HepG2 (cell line): ENCODE measurements around the gene LRRC8E. TPM values are rescaled to one million over a fixed set of nuclear protein-coding genes. Genes with fewer than 3 reads are reported as not detected.

Experiments used
- ATF1 ChIP-seq: IDR thresholded peaks from 2 replicates; pipeline ENCODE4 v1.6.1; 2016; ENCODE audit warnings: mild to moderate bottlenecking, control low read depth
- FOXP4 ChIP-seq: sonication (generic); formaldehyde crosslinking; IDR thresholded peaks from 2 replicates; pipeline ENCODE4 v1.4.0; 2020; ENCODE audit warnings: missing genetic modification reagents
- KLF12 ChIP-seq: sonication (generic); formaldehyde crosslinking; IDR thresholded peaks from 2 replicates; pipeline ENCODE4 v1.4.0; 2020; ENCODE audit warnings: missing genetic modification reagents, borderline replicate concordance
- KLF16 ChIP-seq, 2 experiments: sonication (generic) in 1 of 2; formaldehyde crosslinking in 1 of 2; IDR thresholded peaks; 2 replicates each; pipeline versions ENCODE4 v1.6.1 to v1.8.0; 2016 to 2023; ENCODE audit warnings: missing genetic modification reagents in 2 of 2, missing compliant biosample characterization in 1 of 2
- MEIS1 ChIP-seq: sonication (generic); formaldehyde crosslinking; IDR thresholded peaks from 2 replicates; pipeline ENCODE4 v1.9.0; 2021; ENCODE audit warnings: mild to moderate bottlenecking, missing genetic modification reagents, moderate library complexity, borderline replicate concordance
- NCOA1 ChIP-seq: sonication (generic); formaldehyde crosslinking; IDR thresholded peaks from 2 replicates; pipeline ENCODE4 v1.9.0; 2021; ENCODE audit warnings: missing genetic modification reagents
- SNAPC5 ChIP-seq: sonication (generic); formaldehyde crosslinking; IDR thresholded peaks from 2 replicates; pipeline ENCODE4 v1.8.1; 2023; ENCODE audit warnings: mild to moderate bottlenecking, missing genetic modification reagents, borderline replicate concordance
- TFDP1 ChIP-seq: IDR thresholded peaks from 2 replicates; pipeline ENCODE4 v1.6.1; 2016; ENCODE audit warnings: missing compliant biosample characterization, missing genetic modification reagents, borderline replicate concordance
- ZBTB49 ChIP-seq: sonication (generic); formaldehyde crosslinking; IDR thresholded peaks from 2 replicates; pipeline ENCODE4 v1.4.0; 2020; ENCODE audit warnings: missing genetic modification reagents, borderline replicate concordance
- ZNF180 ChIP-seq: sonication (generic); formaldehyde crosslinking; IDR thresholded peaks from 2 replicates; pipeline ENCODE4 v1.4.0; 2020; ENCODE audit warnings: low read depth, missing genetic modification reagents, borderline replicate concordance
- ZNF382 ChIP-seq: sonication (generic); formaldehyde crosslinking; IDR thresholded peaks from 2 replicates; pipeline ENCODE4 v1.5.0; 2020; ENCODE audit warnings: missing genetic modification reagents, mild to moderate bottlenecking, borderline replicate concordance
- ZNF543 ChIP-seq: sonication (generic); formaldehyde crosslinking; IDR thresholded peaks from 2 replicates; pipeline ENCODE4 v1.4.0; 2020; ENCODE audit warnings: mild to moderate bottlenecking, missing genetic modification reagents
- ZNF646 ChIP-seq: sonication (generic); formaldehyde crosslinking; IDR thresholded peaks from 2 replicates; pipeline ENCODE4 v1.9.0; 2021; ENCODE audit warnings: mild to moderate bottlenecking, missing genetic modification reagents
- ZNF766 ChIP-seq: sonication (generic); formaldehyde crosslinking; IDR thresholded peaks from 2 replicates; pipeline ENCODE4 v1.5.0; 2020; ENCODE audit warnings: missing genetic modification reagents, borderline replicate concordance
- ZNF790 ChIP-seq: sonication (generic); formaldehyde crosslinking; IDR thresholded peaks from 2 replicates; pipeline ENCODE4 v1.8.0; 2022; ENCODE audit warnings: missing genetic modification reagents, mild to moderate bottlenecking, borderline replicate concordance
- polyA plus RNA-seq, 8 experiments: library from polyadenylated mRNA; depleted of rRNA in 3 of 8; stranded (reverse) in 7 of 8; unstranded in 1 of 8; fragments of >200 nt; fragmentation: Illumina TruSeq in 4 of 8; extraction: Trizol in 4 of 8; gene quantifications; 2 replicates each; pipeline versions ENCODE4 v1.2.1 to v1.2.3, GENCODE V29; 2011 to 2016; ENCODE audit warnings: low read depth in 4 of 8, missing spikeins in 1 of 8, mixed read lengths in 1 of 8; ENCODE audit not compliant: insufficient read depth in 1 of 8
- total RNA-seq, 5 experiments: library from RNA; depleted of rRNA; stranded (reverse); fragments of >200 nt; fragmentation: Illumina TruSeq; extraction: Trizol; gene quantifications; 2 replicates each; pipeline ENCODE4 v1.2.3, GENCODE V29; 2016; ENCODE audit warnings: low read depth in 1 of 5

Gene LRRC8E
- total and polyA plus RNA-seq, 2 of the 13 experiments (the other 11 are each of a cell fraction or from before 2014, with no cell fraction given) = 8.0 to 10.3 TPM

- TF ChIP-seq ZNF766 (CRISPR knock-in tag) = 0 out of 2 replicates have a peak, but pooled peaks have one; percentile 43
- no peak; the same call in 1 of the 2 replicates for TF ChIP-seq MEIS1 (CRISPR knock-in tag)
- no peak for TF ChIP-seq ZNF790
- TF ChIP-seq SNAPC5 (CRISPR knock-in tag) = no peak
- TF ChIP-seq ZNF382 (CRISPR knock-in tag) = no peak
- no peak for TF ChIP-seq KLF12 (CRISPR knock-in tag)
- TF ChIP-seq ATF1 (CRISPR knock-in tag) = no peak
- TF ChIP-seq ZNF543 (CRISPR knock-in tag) = no peak
- TF ChIP-seq KLF16 (CRISPR knock-in tag; IDR thresholded peaks at IDR 0.05) = no peak
- TF ChIP-seq ZBTB49 (CRISPR knock-in tag) = no peak
- no peak for TF ChIP-seq NCOA1 (CRISPR knock-in tag)
- TF ChIP-seq FOXP4 (CRISPR knock-in tag) = peak; percentile 59; the same call in 1 of the 2 replicates
- no peak for TF ChIP-seq ZNF646 (CRISPR knock-in tag)
- TF ChIP-seq ZNF180 (CRISPR knock-in tag) = no peak
- TF ChIP-seq TFDP1 (CRISPR knock-in tag) = no peak
Observed at GRCh38 chr19:7897292-7897691, 9.0 kb downstream of the LRRC8E start (continued).
